DMS153 (cell line): ENCODE data around the gene VPS54.
"Not testable (repeated sequence)": the region's sequence is repeated elsewhere in the genome, so short reads cannot be mapped to it uniquely, and the experiment has no call there.

Experiments
- DNase-seq: peaks from one replicate; lab custom pipeline; 2025; lab: John Stamatoyannopoulos, UW

VPS54 gene

GRCh38 chr2:63866009-63866709 lies 153.1 kb downstream of the VPS54 start:
- DNase-seq, result no peak

DNA sequence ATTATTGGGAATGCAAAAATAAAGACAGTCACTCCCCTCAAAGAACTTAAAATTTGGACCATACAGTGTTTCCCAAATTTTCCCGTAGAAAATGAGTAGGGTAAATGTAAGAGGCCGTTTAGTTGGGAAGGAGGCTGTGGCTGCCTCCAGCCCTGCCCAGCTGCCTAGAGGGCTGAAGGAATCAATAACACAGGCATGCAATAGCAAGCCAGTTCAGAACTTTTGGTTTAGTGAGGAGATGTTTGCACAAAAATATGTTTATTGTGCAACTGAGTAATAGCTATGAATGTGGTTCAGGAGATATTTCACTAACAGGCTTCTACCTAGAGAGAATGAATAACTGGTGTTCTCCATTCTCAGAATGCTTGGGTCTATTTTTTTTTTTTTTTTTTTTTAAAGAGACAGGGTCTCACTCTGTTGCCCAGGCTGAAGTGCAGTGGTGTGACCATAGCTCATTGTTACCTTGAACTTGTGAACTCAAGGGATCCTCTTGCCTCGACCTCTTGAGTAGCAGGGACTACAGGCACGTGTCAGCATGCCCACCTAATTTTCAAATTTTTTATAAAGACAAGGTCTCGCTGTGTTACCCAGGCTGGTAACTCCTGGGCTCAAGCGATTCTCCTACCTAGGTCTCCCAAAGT lies 153.9 kb downstream of the VPS54 start:
- DNase-seq, result no peak

- DNase-seq, result no peak
Measured at GRCh38 chr2:63863707-63864106, 155.5 kb downstream of the VPS54 start.

DNA sequence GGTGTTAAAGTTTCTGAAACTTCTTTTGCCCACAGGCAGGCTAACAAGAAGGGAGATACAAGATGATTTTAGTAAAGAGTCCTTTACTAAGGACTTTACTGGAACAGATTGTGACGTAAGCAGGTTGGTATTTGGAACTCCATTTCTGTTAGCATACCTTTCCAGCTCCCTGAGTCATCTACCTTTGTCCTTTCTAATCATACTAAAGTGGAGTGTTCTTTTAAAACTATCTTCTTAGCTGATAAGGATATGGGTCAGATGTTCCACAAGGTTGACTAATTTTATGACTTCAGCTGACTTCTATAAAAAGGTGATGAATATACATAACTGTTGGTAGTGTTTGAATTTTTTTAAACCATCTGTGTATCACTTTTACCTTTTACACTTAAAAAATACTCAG lies 156.4 kb downstream of the VPS54 start:
- DNase-seq, result no peak

GRCh38 chr2:63861220-63861822 lies 157.9 kb downstream of the VPS54 start:
- DNase-seq, result no peak

- no peak for DNase-seq
Measured at GRCh38 chr2:63858291-63858690, 160.9 kb downstream of the VPS54 start.

GRCh38 chr2:63856303-63856603 lies 163.0 kb downstream of the VPS54 start:
- DNase-seq, result no peak

DNA sequence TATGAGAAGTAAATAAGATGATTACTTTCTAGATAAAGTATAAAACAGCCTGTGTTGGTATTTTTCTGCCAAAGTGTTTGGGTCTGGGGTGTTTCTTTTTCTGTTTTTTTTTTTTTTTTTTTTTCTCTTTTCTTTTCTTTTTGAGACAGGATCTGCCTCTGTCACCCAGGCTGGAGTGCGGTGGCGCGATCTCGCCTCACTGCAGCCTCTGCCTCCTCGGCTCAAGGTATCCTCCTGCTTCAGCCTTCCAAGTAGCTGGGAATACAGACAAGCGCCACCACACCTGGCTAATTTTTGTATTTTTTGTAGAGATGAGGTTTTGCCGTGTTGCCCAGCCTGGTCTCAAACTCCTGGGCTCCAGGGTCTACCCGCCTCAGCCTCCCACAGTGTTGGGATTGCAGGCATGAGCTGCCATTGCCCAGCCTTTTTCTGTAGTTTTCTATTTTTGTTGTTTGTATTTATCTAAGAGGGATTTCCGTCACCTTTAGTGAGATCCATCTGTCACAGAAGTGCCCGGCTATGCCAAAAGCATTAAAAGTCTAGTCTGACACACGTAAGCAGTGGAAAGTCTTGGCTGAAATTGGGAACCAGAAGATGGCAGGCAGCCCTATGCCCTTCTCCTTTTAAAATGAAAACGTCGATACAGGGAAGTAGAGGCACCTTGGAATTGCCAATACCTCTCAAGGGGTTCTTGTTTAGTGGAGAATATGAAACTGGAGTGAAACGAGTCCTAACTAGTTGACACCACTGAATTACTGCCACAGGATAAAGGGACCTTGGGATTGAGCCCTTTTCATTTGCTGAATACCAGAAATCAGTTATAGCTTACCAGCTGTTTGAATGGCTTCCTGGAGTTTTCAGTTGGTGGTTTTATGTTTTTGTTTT lies 163.6 kb downstream of the VPS54 start:
- DNase-seq, result no peak

DNA sequence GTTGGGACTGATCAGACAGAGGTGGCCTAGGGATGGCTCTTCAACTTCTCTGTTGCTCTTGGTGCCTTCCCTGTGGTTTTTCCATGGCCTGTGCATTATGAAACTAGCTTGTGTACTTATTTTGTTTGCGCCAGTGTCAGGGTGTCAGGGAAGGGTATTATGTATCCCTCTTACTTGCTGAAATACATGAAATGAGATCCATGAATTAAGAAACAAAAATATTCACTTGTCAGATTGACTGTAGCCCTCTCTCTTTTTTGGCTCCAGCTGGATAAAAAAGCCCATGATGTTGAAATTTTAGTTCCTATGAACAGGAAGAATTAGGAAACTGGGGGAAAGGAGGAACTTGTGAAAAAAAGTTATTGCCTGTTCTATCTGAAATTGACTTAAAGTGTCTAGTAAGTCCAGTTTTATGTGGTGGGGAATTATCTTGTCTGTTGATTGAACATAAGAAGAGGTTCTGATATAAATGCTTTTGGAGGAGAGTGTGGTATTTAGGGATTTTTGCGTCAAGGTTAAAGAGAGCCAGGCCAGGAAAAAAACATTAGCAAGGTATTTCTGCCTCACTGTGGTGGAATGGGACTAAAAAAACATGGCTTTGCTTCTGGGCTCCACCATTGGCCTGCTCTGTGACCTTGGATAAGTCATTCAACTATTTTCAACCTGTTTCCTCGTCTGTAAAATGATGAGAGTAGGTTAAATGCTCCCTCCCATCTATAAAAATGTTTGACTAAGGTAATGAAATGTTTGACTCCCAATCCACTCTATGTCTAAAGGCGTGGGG lies 165.5 kb downstream of the VPS54 start:
- no peak for DNase-seq

- no peak for DNase-seq
Measured at GRCh38 chr2:63851691-63852311, 167.4 kb downstream of the VPS54 start.

GRCh38 chr2:63850649-63851048 lies 168.6 kb downstream of the VPS54 start:
- DNase-seq, result no peak

- no peak for DNase-seq
Measured at GRCh38 chr2:63850204-63850571, 169.0 kb downstream of the VPS54 start.

GRCh38 chr2:63849381-63850203 lies 169.6 kb downstream of the VPS54 start:
- no peak for DNase-seq

DNA sequence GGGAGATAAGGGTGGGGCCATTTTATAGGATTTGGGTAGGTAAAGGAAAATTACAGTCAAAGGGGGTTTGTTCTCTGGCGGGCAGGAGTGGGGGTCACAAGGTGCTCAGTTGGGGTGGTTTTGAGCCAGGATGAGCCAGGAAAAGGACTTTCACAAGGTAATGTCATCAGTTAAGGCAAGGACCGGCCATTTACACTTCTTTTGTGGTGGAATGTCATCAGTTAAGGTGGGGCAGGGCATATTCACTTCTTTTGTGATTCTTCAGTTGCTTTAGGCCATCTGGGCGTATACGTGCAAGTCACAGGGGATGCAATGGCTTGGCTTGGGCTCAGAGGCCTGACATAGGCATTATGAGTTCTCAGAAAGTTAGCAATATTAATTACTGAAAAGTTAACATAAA lies 171.7 kb downstream of the VPS54 start:
- DNase-seq, result not testable (repeated sequence)

DNA sequence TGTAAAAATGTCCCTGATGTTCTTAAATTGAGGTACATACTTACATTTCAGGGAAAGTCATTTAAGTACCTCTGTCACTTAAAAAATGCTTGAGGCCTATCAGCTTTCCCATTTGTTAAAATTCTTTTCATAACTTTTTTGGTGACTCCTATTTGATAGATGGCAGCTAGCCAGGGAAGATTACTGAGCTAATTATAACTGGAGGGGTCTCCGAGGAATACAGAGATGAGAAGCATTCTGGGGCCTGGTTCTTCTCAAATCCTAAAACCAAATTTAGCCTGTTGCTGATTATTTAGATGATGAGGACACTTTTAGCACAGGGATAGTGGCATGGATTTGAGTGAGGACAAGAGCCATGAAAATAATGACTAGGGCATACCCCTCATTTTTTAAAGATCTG lies 172.7 kb downstream of the VPS54 start:
- no peak for DNase-seq

- no peak for DNase-seq
Measured at GRCh38 chr2:63845866-63846265, 173.4 kb downstream of the VPS54 start.

GRCh38 chr2:63844616-63845015 lies 174.6 kb downstream of the VPS54 start:
- no peak for DNase-seq

DNA sequence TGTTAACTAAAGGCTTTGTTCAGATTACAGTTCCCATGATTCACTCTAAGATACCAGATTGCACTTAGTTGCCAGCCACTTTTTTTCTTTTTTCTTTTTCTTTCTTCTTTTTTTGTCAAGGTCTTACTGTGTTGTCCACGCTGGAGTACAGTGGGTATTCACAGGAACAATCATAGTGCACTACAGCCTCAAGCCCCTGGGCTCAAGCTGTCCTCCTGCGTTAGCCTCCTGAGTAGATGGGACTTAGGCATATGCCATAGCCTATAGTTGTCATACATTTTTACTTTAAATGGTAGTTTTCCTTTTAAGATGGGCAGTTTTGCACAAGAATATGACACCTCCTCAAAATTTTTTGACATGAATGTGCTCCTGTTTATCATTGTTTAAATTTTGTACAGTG lies 175.4 kb downstream of the VPS54 start:
- DNase-seq, result no peak

DNA sequence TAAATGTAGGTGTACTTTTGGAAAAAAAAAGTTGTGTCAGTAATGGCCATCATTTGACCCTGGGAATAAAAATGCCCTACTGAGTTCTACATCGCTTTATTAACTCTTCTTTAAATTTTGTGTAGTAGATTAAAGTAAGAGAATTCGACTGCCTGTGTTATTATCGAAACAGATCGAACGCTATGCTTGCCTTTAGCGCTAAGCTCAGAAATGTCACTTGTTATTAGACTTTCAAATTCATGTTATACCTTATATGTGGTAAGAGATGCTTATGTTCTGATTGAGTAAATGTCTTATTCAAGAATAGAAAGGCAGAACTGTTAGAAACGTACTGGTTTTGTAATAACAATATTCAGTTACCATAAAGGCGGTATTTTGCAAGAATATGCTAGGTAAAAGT lies 176.1 kb downstream of the VPS54 start:
- DNase-seq, result no peak
